HL-60 (cell line): ENCODE measurements around the gene PNPLA1.

ENCODE experiments used
- CTCF ChIP-seq: IDR thresholded peaks from one replicate; pipeline ENCODE4 v1.5.1; 2011; ENCODE audit warnings: low read length, control low read depth, inconsistent platforms; ENCODE audit not compliant: insufficient read depth
- GABPA ChIP-seq: IDR thresholded peaks from 2 replicates; pipeline ENCODE4 v1.6.1; 2012; ENCODE audit warnings: low read depth
- POLR2AphosphoS5 ChIP-seq: IDR thresholded peaks from 2 replicates; pipeline ENCODE4 v1.6.1; 2012; ENCODE audit warnings: low read depth
- SPI1 ChIP-seq: IDR thresholded peaks from 2 replicates; pipeline ENCODE4 v1.6.1; 2012; ENCODE audit warnings: low read depth, mild to moderate bottlenecking, borderline replicate concordance

- TF ChIP-seq CTCF: no peak
- no peak for TF ChIP-seq GABPA
- no peak for TF ChIP-seq SPI1
- no peak for TF ChIP-seq POLR2AphosphoS5
Measured at GRCh38 chr6:36314221-36315014, 44.6 kb downstream of the PNPLA1 start.
